ENCODE results near the gene CTNNBL1.
A peak's percentile ranks its signal among the peaks of the same experiment; 100 is the strongest.

Gene CTNNBL1

DNA sequence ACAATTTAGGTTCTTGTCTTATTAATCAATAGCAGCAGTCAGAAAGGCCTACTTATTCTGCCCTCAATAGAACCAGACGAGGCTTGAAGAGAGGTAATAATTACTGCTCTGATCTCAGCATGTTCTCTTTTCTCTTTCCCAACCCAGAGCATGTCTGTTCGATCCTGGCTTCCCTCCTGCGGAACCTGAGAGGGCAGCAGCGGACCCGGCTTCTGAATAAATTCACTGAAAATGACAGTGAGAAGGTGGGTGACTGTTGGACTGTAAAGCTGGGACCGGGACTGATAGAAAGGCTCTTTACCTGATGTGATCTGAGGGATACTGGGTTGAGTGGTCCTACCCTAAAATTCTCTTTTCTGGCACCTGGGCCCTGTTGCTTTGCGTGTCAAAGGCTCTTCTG lies 146.1 kb downstream of the CTNNBL1 start:
- Histone ChIP-seq H3K4me1 (no peaks in the 10 kb centered on the region), H3K4me3 (no peak overlapping the region), H3K36me3 (peaks cover 25 to 51% (median 31%) of the 10 kb centered on the region in 3 donors), H3K27ac (no peak overlapping the region), H3K9me3 (no peaks in the 10 kb centered on the region), H3K27me3 (no peaks in the 10 kb centered on the region)
- DNase-seq, result no peak
- TF ChIP-seq, protein P1, sequence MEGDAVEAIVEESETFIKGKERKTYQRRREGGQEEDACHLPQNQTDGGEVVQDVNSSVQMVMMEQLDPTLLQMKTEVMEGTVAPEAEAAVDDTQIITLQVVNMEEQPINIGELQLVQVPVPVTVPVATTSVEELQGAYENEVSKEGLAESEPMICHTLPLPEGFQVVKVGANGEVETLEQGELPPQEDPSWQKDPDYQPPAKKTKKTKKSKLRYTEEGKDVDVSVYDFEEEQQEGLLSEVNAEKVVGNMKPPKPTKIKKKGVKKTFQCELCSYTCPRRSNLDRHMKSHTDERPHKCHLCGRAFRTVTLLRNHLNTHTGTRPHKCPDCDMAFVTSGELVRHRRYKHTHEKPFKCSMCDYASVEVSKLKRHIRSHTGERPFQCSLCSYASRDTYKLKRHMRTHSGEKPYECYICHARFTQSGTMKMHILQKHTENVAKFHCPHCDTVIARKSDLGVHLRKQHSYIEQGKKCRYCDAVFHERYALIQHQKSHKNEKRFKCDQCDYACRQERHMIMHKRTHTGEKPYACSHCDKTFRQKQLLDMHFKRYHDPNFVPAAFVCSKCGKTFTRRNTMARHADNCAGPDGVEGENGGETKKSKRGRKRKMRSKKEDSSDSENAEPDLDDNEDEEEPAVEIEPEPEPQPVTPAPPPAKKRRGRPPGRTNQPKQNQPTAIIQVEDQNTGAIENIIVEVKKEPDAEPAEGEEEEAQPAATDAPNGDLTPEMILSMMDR (IDR thresholded peaks at IDR 0.05), result no peak
- intact Hi-C loops (cut with DNase I; ENCODE audit: low total_unique reads), result no loop called here

DNA sequence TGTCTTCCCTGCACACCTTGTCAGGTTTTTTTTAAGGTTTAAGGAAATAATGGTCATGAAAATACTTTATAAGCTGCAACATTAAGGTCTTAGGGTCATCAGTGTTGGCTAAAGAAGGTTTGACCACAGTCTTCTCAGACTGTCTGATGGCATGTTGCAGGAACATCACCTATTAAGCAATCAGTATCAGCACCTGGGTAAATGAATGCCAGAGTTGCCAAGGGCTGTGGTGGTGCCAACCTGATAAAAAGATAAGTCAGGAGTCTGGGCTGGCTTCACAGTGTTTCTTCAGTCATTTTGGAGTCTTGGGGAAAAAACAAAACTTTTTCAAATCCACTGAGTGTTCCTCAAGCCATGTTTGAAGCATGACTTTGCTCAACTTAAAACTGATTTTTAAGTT lies 147.6 kb downstream of the CTNNBL1 start:
- Histone ChIP-seq H3K4me3 (no peak overlapping the region), H3K27ac (no peak overlapping the region), H3K4me1 (no peaks in the 10 kb centered on the region), H3K9me3 (no peaks in the 10 kb centered on the region), H3K36me3 (peaks cover 25 to 62% (median 38%) of the 10 kb centered on the region in 3 donors), H3K27me3 (no peaks in the 10 kb centered on the region)
- TF ChIP-seq, protein P1 (IDR thresholded peaks at IDR 0.05), result no peak
- intact Hi-C loops (cut with DNase I; ENCODE audit: low total_unique reads), result no loop called here
- no peak for DNase-seq

DNA sequence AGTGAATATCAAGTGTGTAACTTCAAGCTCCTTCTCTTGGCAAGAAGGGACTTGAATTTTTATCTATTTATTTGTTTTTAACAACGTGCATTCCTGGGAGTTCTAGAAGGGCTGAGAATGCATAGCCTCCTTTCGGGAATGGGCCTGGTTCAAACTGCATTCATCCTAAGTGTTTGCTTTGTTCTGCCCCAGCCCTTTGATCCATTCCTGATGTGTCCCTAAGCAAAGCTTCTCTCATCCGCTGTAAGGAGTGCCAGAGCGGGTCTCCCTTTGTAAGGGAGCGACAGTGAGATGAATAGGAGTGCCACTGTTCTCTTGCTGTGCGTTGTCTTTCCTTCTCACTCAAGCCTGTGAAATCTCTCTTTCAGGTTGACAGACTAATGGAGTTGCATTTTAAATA lies 148.1 kb downstream of the CTNNBL1 start:
- Histone ChIP-seq H3K4me3 (no peak overlapping the region), H3K9me3 (no peaks in the 10 kb centered on the region), H3K27me3 (no peaks in the 10 kb centered on the region), H3K36me3 (peaks cover 29 to 64% (median 38%) of the 10 kb centered on the region in 3 donors), H3K4me1 (no peaks in the 10 kb centered on the region), H3K27ac (no peak overlapping the region)
- intact Hi-C loops (cut with DNase I; ENCODE audit: low total_unique reads), result no loop called here
- TF ChIP-seq, protein P1 (IDR thresholded peaks at IDR 0.05), result no peak
- DNase-seq, result no peak

DNA sequence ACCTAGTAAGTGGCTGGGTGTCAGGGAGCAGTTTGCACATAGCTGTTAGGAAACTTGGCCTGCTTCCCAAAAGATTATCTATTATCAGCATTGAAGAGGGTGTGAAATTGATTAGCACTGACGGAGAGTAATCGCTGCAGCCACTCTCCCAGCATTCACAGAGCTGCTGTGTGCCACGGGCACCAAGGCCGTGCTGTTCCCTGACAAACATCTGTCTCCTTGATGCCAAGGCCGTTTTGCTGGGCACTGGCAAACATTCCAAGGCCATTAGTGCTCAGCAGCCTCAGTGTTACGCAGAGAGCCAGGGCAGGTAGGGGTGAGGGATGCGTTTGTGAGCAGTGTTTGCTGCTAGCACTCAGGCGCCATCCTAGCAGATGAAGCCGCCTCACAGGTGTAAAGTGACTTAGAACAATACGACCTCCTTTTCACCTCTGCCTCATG lies 151.4 kb downstream of the CTNNBL1 start:
- Histone ChIP-seq H3K36me3 (peaks cover 37 to 89% (median 52%) of the 10 kb centered on the region in 3 donors), H3K4me3 (no peak overlapping the region), H3K27me3 (no peaks in the 10 kb centered on the region), H3K27ac (no peak overlapping the region), H3K4me1 (no peaks in the 10 kb centered on the region), H3K9me3 (no peaks in the 10 kb centered on the region)
- intact Hi-C loops (cut with DNase I; ENCODE audit: low total_unique reads), result no loop called here
- TF ChIP-seq, protein P1 (IDR thresholded peaks at IDR 0.05), result no peak
- no peak for DNase-seq

DNA sequence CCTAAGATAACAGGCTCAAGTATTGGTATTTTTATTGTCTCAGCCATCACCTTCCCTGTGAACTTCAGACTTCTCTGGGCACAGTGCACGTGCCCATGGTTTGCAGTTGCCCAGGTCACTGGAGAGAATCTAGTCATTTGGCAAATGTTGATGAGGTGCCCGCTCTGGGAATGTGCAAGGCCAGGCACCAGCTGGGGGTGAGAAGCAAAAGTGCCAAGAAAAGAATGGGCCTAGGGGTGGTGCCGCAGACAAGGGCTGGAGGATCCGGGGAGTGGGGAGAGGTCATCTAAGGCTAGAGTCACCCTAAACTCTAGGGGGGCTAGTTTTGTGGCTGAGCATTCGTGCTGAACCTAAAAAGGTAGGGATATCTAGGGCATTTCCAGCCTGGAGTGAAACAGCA lies 152.0 kb downstream of the CTNNBL1 start:
- Histone ChIP-seq H3K4me3 (no peak overlapping the region), H3K27ac (no peak overlapping the region), H3K27me3 (no peaks in the 10 kb centered on the region), H3K4me1 (no peaks in the 10 kb centered on the region), H3K36me3 (peaks cover 35 to 89% (median 46%) of the 10 kb centered on the region in 3 donors), H3K9me3 (no peaks in the 10 kb centered on the region)
- no peak for DNase-seq
- TF ChIP-seq, protein P1 (IDR thresholded peaks at IDR 0.05), result no peak
- intact Hi-C loops (cut with DNase I; ENCODE audit: low total_unique reads), result no loop called here

DNA sequence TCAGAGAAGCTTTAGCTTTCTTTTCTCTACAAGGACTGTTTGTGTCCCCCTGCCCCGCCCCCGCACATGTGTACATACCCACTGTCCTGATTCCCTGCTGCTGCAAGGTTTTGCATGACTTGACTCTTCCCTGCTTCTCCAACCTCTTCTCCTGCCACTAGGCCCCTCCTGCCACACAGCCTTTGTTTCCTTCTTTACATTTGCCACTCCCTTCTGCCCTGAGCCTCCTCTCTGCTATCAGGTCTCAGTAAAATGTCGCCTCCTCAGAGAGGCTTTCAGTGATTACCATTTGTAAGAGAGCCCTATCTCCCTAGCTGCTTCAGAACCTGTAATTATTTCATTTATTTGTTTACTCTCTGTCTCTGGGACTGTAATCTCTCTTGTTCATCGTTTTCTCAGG lies 152.7 kb downstream of the CTNNBL1 start:
- H3K27me3 ChIP-seq, result no peaks in the 10 kb centered on the region
- TF ChIP-seq, protein P1 (IDR thresholded peaks at IDR 0.05), result no peak
- no peak overlapping the region for H3K27ac ChIP-seq
- no peak overlapping the region for H3K4me3 ChIP-seq
- peaks cover 29 to 89% (median 39%) of the 10 kb centered on the region in 3 donors for H3K36me3 ChIP-seq
- H3K9me3 ChIP-seq, result no peaks in the 10 kb centered on the region
- intact Hi-C loops (cut with DNase I; ENCODE audit: low total_unique reads), result no loop called here
- DNase-seq, result peak in 1 of 2 donors; percentile 34
- no peaks in the 10 kb centered on the region for H3K4me1 ChIP-seq
